OCI-LY1 (cell line): ENCODE results near the gene RNF144B.

Experiments used
- EZH2 ChIP-seq: fragments of 200-600 bp; sonication (generic), shearing (Covaris generic); IDR thresholded peaks from 2 replicates; pipeline ENCODE4 v1.8.0; 2017; ENCODE audit warnings: borderline replicate concordance, mixed run types, mild to moderate bottlenecking, antibody characterized with exemption, low read length, moderate library complexity, mixed read lengths
- TF ChIP-seq, protein P1 (sequence below): fragments of 200-600 bp; sonication (generic), shearing (Covaris generic); IDR thresholded peaks from 2 replicates; pipeline ENCODE4 v1.5.1; 2017; ENCODE audit warnings: mild to moderate bottlenecking, antibody characterized with exemption, low read length, moderate library complexity, mixed read lengths

DNA sequence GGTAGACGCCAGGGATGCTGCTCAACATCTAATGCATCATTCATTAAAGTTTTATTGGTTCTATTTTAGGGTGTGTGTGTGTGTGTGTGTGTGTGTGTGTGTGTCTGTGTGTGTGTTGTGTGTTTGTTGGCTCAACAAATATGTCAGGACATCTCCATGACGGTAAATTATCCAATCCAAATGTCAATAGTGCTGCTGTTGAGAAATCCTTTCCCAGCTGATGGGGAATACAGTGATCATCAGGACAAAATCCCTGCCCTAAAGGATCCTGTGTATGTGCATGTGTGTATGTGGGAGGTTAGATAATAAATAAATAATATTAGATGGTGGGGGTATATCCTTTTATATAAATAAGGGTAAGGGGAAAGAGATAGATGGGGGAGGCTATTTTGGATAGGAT, 59.6 kb downstream of the RNF144B start:
- TF ChIP-seq, protein P1, sequence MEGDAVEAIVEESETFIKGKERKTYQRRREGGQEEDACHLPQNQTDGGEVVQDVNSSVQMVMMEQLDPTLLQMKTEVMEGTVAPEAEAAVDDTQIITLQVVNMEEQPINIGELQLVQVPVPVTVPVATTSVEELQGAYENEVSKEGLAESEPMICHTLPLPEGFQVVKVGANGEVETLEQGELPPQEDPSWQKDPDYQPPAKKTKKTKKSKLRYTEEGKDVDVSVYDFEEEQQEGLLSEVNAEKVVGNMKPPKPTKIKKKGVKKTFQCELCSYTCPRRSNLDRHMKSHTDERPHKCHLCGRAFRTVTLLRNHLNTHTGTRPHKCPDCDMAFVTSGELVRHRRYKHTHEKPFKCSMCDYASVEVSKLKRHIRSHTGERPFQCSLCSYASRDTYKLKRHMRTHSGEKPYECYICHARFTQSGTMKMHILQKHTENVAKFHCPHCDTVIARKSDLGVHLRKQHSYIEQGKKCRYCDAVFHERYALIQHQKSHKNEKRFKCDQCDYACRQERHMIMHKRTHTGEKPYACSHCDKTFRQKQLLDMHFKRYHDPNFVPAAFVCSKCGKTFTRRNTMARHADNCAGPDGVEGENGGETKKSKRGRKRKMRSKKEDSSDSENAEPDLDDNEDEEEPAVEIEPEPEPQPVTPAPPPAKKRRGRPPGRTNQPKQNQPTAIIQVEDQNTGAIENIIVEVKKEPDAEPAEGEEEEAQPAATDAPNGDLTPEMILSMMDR = no peak
- TF ChIP-seq EZH2 = no peak
